Fibroblast of the aortic adventitia (primary cell): ENCODE data around the gene CSMD2. TPM values are rescaled to one million over a fixed set of nuclear protein-coding genes. Genes with fewer than 3 reads are reported as not detected.

Experiments used
- DNase-seq: peaks from one replicate; pipeline ENCODE4 v3.0.0-alpha.2; 2010; ENCODE audit warnings: low read depth
- H3K4me3 ChIP-seq: 2 replicates; pipeline ENCODE4 v1.5.1; 2011; ENCODE audit warnings: low read depth, mild to moderate bottlenecking, control low read depth, low read length, moderate library complexity
- total RNA-seq: library from RNA; depleted of rRNA; stranded (reverse); fragments of >200 nt; gene quantifications from 2 replicates; pipeline ENCODE4 v1.2.3, GENCODE V29; 2012; ENCODE audit warnings: low replicate concordance
- TF ChIP-seq, protein P1 (sequence below): IDR thresholded peaks from 2 replicates; pipeline ENCODE4 v1.5.1; 2011; ENCODE audit warnings: mild to moderate bottlenecking, low read length, control low read depth, inconsistent platforms; ENCODE audit not compliant: insufficient read depth

Gene CSMD2
- total RNA-seq, 1 donor, result 6.6 TPM

DNA sequence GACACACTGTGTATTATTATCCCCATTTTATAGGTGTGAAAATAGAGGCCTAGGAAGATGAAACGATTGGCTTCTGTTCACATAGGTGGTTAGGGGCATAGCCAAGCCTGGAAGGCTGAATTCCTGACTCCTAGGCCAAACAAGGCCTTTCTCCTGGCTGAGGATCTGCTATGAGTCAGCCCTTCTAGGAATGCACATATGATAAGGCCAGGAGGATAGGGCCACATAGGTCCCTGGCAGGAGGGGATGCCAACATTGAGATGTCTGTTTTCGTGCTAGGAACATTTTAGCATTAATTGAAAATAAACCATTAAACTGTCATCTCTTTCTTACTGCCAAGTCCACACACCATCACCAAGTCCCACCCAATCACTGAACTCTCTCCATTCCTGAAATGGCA is 9.2 kb downstream of the CSMD2 start:
- no peak overlapping the region for H3K4me3 ChIP-seq
- TF ChIP-seq, protein P1, sequence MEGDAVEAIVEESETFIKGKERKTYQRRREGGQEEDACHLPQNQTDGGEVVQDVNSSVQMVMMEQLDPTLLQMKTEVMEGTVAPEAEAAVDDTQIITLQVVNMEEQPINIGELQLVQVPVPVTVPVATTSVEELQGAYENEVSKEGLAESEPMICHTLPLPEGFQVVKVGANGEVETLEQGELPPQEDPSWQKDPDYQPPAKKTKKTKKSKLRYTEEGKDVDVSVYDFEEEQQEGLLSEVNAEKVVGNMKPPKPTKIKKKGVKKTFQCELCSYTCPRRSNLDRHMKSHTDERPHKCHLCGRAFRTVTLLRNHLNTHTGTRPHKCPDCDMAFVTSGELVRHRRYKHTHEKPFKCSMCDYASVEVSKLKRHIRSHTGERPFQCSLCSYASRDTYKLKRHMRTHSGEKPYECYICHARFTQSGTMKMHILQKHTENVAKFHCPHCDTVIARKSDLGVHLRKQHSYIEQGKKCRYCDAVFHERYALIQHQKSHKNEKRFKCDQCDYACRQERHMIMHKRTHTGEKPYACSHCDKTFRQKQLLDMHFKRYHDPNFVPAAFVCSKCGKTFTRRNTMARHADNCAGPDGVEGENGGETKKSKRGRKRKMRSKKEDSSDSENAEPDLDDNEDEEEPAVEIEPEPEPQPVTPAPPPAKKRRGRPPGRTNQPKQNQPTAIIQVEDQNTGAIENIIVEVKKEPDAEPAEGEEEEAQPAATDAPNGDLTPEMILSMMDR, result no peak
- DNase-seq, result peak; percentile 68

DNA sequence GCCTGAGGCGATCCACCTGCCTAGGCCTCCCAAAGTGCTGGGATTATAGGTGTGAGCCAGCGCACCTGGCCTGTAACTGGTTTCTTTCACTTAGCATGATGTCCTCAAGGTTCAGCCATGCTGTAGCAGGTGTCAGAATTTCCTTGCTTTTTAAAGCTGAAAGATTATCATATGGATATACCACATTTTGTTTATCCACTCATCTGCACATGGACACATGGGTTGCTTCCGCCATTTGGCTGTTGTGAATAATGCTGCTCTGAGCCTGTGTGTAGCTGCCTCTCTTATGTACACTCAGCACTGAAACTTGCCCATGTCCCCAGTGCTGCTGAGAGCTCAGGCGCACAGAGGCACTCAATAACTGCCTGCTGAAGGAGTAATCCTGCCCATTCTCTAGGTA is 11.8 kb downstream of the CSMD2 start:
- DNase-seq, result no peak
- H3K4me3 ChIP-seq, result no peak overlapping the region
- TF ChIP-seq, protein P1, result no peak

DNA sequence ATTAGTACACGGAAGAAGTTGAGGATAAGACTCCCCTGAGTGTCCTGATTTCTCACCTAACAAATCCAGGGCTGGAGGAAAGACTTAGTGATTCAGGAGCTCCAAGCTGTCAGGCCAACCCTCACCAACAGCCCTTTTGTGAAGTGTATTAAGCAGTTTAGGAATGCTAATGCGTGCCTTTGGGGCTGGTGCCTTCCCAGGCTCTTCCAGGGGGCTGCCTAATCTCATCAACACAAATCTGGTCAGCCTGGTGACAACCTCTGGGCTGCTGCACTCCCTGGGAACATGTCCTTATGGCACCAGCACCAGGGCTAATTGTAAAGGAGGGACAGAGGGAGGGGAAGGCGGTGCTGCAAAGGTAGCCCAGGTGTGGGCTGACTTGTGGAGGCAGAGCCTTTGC is 15.5 kb downstream of the CSMD2 start:
- no peak for DNase-seq
- H3K4me3 ChIP-seq, result no peak overlapping the region
- TF ChIP-seq, protein P1, result no peak

DNA sequence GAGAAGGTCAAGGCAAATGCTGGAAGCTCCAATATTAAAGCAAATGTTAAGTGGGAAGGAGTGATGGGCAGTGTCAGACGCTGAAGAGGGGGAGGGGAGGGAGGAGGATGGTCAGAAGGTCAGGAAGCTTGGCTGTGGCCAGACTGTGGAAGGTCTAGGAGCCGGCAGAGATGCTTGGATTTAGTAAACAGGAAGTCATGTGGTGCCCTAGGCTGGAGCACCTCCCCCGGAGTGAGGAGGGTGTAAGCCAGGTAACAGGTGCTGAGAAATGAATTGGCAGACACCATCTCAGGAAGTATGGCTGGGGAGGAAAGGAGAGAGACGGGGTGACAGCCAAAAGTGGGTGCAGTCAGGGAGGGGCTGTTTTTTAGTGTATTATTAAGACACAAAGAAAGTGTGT is 17.7 kb downstream of the CSMD2 start:
- DNase-seq, result no peak
- TF ChIP-seq, protein P1, result no peak
- H3K4me3 ChIP-seq, result no peak overlapping the region

DNA sequence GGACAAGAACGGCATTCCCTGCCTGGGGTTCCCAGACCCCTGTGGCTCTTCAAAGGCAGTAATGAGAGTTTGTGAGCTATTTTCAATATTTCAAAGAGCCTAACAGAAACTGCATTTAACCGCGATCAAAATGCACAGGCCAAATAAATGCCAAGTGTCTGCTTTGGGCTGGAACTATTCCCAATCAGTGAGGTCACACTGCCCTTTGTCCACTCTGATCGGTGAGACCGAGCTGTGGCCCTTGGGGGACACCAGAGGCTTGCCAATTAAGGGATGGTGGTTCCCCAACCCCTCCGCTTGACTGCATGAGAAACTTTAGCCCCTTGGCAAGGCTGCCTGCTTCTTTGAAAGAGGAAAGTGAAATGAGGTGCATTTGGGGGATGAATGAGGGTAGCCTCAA is 20.3 kb downstream of the CSMD2 start:
- TF ChIP-seq, protein P1, result no peak
- DNase-seq, result no peak
- H3K4me3 ChIP-seq, result no peak overlapping the region

DNA sequence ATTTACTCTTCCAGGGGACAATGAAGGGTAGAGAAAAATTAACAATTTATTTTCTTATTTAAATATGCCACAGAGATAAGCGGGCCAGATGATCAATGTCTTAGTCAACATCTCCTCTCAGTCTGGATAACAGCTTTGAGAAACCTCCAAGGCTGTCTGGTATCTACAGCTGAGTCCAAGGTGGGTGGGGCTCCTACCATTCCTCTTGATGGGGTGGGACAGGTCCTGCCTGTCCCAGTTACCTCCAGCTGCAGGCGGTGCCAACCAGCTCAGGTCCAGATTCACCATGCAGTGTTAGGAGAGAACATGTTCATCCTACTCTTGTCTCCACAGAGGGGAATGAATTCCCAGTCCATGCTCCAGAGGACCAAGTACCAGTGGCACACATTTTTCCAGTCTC is 21.1 kb downstream of the CSMD2 start:
- TF ChIP-seq, protein P1, result no peak
- DNase-seq, result no peak
- no peak overlapping the region for H3K4me3 ChIP-seq

DNA sequence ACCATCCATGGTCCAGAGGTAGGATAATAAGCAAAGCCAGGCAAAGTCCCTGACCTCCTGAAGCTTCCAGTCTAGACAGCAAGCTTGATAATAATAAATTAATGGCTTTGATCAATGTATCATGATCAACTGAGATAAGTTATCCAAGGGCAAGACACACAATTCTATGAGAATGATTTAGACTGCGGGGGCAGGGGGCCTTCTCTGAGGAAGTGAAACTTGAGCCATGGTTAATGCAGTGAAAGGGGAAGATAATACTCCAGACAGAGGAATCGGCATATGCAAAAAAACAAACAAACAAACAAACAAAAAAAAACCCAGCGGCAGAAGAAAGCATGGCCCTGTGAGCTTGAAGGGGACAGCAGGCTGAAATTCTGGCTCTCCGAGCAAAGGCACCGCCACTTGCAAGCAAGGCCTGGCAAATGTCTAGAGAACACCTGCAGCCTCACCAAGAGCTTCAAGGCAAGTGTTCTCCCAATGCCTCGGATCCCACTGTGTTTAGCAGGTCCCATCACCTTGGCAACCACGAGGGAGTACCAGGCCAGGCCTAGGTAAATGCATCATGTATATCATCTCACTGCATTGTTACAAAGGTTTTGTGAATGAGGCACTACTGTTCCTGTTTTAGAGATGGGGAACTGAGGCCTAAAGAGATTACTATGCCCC is 24.9 kb downstream of the CSMD2 start:
- DNase-seq, result no peak
- H3K4me3 ChIP-seq, result no peak overlapping the region
- TF ChIP-seq, protein P1, result no peak
